ENCODE data around the gene CDKAL1. TPM values are rescaled to one million over a fixed set of nuclear protein-coding genes. Genes with fewer than 3 reads are reported as not detected.

The CDKAL1 gene
- total RNA-seq, 1 donor from 2014 or later: 11.3 TPM

GRCh38 chr6:21256197-21256596, 721.9 kb downstream of the CDKAL1 start:
- no peak for DNase-seq (ENCODE audit: extremely low spot score in 2 of 2)

GRCh38 chr6:21257125-21257524, 722.9 kb downstream of the CDKAL1 start:
- intact Hi-C loops (cut with DNase I): no loop called here
- no peaks in the 10 kb centered on the region for H3K4me1 ChIP-seq
- TF ChIP-seq POLR2AphosphoS5 (IDR thresholded peaks at IDR 0.05; ENCODE audit: insufficient read depth in 1 of 2, low read depth in 1 of 2): no peak
- no peak for TF ChIP-seq CTCF (IDR thresholded peaks at IDR 0.05)
- no peak for TF ChIP-seq POLR2A (IDR thresholded peaks at IDR 0.05)
- H3K27me3 ChIP-seq: no peaks in the 10 kb centered on the region
- H3K27ac ChIP-seq: no peak overlapping the region
- no peak for DNase-seq (ENCODE audit: extremely low spot score in 2 of 2)
- no peaks in the 10 kb centered on the region for H3K36me3 ChIP-seq
- H3K9me3 ChIP-seq: peaks cover 4% of the 10 kb centered on the region
- H3K4me3 ChIP-seq: no peak overlapping the region

More at GRCh38 chr6:21256197-21256596, 721.9 kb downstream of the CDKAL1 start:
- TF ChIP-seq POLR2A (IDR thresholded peaks at IDR 0.05) (no peak), POLR2AphosphoS5 (IDR thresholded peaks at IDR 0.05; ENCODE audit: insufficient read depth in 1 of 2, low read depth in 1 of 2) (no peak), CTCF (IDR thresholded peaks at IDR 0.05) (no peak)
- Histone ChIP-seq H3K27me3 (no peaks in the 10 kb centered on the region), H3K9me3 (peaks cover 4% of the 10 kb centered on the region), H3K36me3 (no peaks in the 10 kb centered on the region), H3K4me1 (no peaks in the 10 kb centered on the region), H3K27ac (no peak overlapping the region), H3K4me3 (no peak overlapping the region)
- intact Hi-C loops (cut with DNase I): no loop called here

GRCh38 chr6:21258665-21259064, 724.4 kb downstream of the CDKAL1 start:
- intact Hi-C loops (cut with DNase I): no loop called here
- Histone ChIP-seq H3K4me1 (no peaks in the 10 kb centered on the region), H3K4me3 (no peak overlapping the region), H3K36me3 (no peaks in the 10 kb centered on the region), H3K27me3 (no peaks in the 10 kb centered on the region), H3K27ac (no peak overlapping the region), H3K9me3 (no peaks in the 10 kb centered on the region)
- TF ChIP-seq POLR2A (IDR thresholded peaks at IDR 0.05) (no peak), CTCF (IDR thresholded peaks at IDR 0.05) (no peak), POLR2AphosphoS5 (IDR thresholded peaks at IDR 0.05; ENCODE audit: insufficient read depth in 1 of 2, low read depth in 1 of 2) (no peak)
- no peak for DNase-seq (ENCODE audit: extremely low spot score in 2 of 2)

- intact Hi-C loops (cut with DNase I): no loop called here
These were observed 725.4 kb downstream of the CDKAL1 start for GRCh38 chr6:21259660-21260059.

More at GRCh38 chr6:21259660-21260059, 725.4 kb downstream of the CDKAL1 start:
- no peak for DNase-seq (ENCODE audit: extremely low spot score in 2 of 2)
- H3K36me3 ChIP-seq: no peaks in the 10 kb centered on the region
- TF ChIP-seq POLR2A (IDR thresholded peaks at IDR 0.05): no peak
- TF ChIP-seq POLR2AphosphoS5 (IDR thresholded peaks at IDR 0.05; ENCODE audit: insufficient read depth in 1 of 2, low read depth in 1 of 2): no peak
- no peak for TF ChIP-seq CTCF (IDR thresholded peaks at IDR 0.05)
- no peak overlapping the region for H3K27ac ChIP-seq
- H3K4me1 ChIP-seq: peaks cover 4% of the 10 kb centered on the region
- H3K27me3 ChIP-seq: no peaks in the 10 kb centered on the region
- no peaks in the 10 kb centered on the region for H3K9me3 ChIP-seq
- no peak overlapping the region for H3K4me3 ChIP-seq

Data from vagina (tissue), 2 donors.